IPS-18a (cell line): ENCODE results near the gene PPM1L.

Experiments
- H3K27ac ChIP-seq: one replicate; pipeline ENCODE4 v1.5.1; 2013; ENCODE audit warnings: low read length
- H3K27me3 ChIP-seq: one replicate; pipeline ENCODE4 v1.6.1; 2013; ENCODE audit warnings: mild to moderate bottlenecking, low read length; ENCODE audit not compliant: control insufficient read depth, insufficient read depth
- H3K36me3 ChIP-seq: one replicate; pipeline ENCODE4 v1.6.1; 2013; ENCODE audit warnings: low read depth, low read length; ENCODE audit not compliant: control insufficient read depth
- H3K4me1 ChIP-seq: one replicate; pipeline ENCODE4 v1.6.1; 2013; ENCODE audit warnings: low read depth, low read length; ENCODE audit not compliant: control insufficient read depth
- H3K4me3 ChIP-seq: one replicate; pipeline ENCODE4 v1.5.1; 2013; ENCODE audit warnings: low read length
- H3K9ac ChIP-seq: one replicate; pipeline ENCODE4 v1.6.1; 2013; ENCODE audit warnings: mild to moderate bottlenecking, low read length, moderate library complexity
- H3K9me3 ChIP-seq: one replicate; pipeline ENCODE4 v1.6.1; 2013; ENCODE audit warnings: low read depth, low read length; ENCODE audit not compliant: control insufficient read depth

Gene PPM1L

DNA sequence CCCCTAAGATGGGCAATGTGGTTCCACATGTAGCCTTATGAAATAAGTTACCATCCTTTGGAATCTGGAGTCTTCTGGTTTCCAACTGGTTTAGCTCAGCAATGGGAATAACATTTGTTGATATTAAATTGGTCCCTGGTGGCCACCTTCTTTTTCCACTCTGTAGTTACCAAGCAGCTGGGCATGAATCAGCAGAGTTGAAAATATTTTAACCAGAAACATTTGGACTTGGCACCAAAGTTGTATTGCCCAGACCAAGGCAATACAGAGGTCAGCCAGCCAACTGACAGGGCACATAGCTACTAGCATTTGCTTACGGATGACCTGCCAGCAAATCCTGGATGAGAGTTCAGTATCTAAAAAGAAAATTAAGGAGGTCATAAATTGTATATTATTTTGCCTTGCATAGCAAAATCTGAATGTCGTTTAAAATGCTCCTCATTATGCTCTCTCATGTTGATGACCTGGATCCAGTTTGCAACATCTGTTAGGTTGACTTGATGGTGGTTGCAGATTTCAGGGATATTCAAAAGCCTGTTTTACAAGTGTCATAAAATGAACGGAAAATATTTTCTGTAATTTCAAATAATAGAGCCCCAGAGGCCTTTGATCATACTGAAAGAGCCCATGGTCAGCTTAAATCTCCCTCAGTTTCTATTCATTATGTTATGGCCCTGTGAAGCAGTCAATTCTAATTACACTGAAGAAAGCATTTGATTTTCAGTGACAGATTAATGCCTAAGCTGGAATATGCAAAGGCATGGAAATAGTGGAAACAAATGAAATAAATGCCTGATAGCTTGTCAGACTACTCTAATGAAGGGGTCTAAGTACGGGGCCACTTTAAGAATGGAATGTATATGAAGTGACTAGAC, 54.6 kb downstream of the PPM1L start:
- H3K27me3 ChIP-seq = no peaks in the 10 kb centered on the region

GRCh38 chr3:160811237-160811548, 55.2 kb downstream of the PPM1L start:
- no peak overlapping the region for H3K9ac ChIP-seq
- H3K27ac ChIP-seq = no peak overlapping the region
- H3K36me3 ChIP-seq = no peaks in the 10 kb centered on the region
- peaks cover 7% of the 10 kb centered on the region for H3K4me1 ChIP-seq
- H3K4me3 ChIP-seq = no peak overlapping the region
- no peaks in the 10 kb centered on the region for H3K27me3 ChIP-seq
- no peaks in the 10 kb centered on the region for H3K9me3 ChIP-seq

More for the DNA sequence above, 54.6 kb downstream of the PPM1L start:
- Histone ChIP-seq H3K4me1 (peaks cover 6% of the 10 kb centered on the region), H3K27ac (no peak overlapping the region), H3K36me3 (no peaks in the 10 kb centered on the region), H3K9me3 (no peaks in the 10 kb centered on the region), H3K9ac (no peak overlapping the region), H3K4me3 (no peak overlapping the region)

GRCh38 chr3:160812304-160812703, 56.3 kb downstream of the PPM1L start:
- Histone ChIP-seq H3K9ac (no peak overlapping the region), H3K27me3 (no peaks in the 10 kb centered on the region), H3K27ac (no peak overlapping the region), H3K36me3 (no peaks in the 10 kb centered on the region), H3K9me3 (no peaks in the 10 kb centered on the region), H3K4me1 (peaks cover 7% of the 10 kb centered on the region), H3K4me3 (no peak overlapping the region)

GRCh38 chr3:160815280-160815679, 59.2 kb downstream of the PPM1L start:
- H3K9me3 ChIP-seq = no peaks in the 10 kb centered on the region
- H3K9ac ChIP-seq = no peak overlapping the region
- peaks cover 7% of the 10 kb centered on the region for H3K4me1 ChIP-seq
- no peak overlapping the region for H3K27ac ChIP-seq
- H3K36me3 ChIP-seq = no peaks in the 10 kb centered on the region
- no peaks in the 10 kb centered on the region for H3K27me3 ChIP-seq
- H3K4me3 ChIP-seq = no peak overlapping the region

- Histone ChIP-seq H3K9me3 (no peaks in the 10 kb centered on the region), H3K27ac (no peak overlapping the region), H3K36me3 (no peaks in the 10 kb centered on the region), H3K9ac (no peak overlapping the region), H3K4me1 (peaks cover 6% of the 10 kb centered on the region), H3K27me3 (no peaks in the 10 kb centered on the region), H3K4me3 (no peak overlapping the region)
Measured at GRCh38 chr3:160820022-160820421, 64.0 kb downstream of the PPM1L start.

- Histone ChIP-seq H3K27me3 (no peaks in the 10 kb centered on the region), H3K4me3 (no peak overlapping the region)
Measured at GRCh38 chr3:160820430-160820829, 64.4 kb downstream of the PPM1L start.

DNA sequence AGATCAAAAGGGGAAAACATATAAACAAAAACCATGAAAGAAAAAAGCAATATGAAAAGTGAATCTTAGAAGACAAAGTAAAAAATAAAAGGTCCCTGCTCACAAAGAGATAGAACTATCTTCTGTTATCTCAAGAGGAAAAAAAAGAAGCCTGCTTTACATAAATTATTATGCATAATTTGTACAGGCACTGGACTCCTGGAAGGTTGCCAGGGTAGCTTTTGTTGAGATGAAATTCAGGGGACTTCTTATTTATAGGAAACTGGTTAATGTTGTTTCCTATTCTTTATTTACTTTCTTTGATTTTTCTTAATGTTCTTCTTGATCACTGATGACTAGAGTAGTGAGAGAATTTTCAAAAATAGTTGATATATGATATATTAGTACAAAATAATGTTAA, 66.9 kb downstream of the PPM1L start:
- Histone ChIP-seq H3K9ac (no peak overlapping the region), H3K4me1 (no peaks in the 10 kb centered on the region), H3K4me3 (no peak overlapping the region), H3K27ac (no peak overlapping the region), H3K9me3 (no peaks in the 10 kb centered on the region), H3K27me3 (no peaks in the 10 kb centered on the region), H3K36me3 (no peaks in the 10 kb centered on the region)

More at GRCh38 chr3:160820430-160820829, 64.4 kb downstream of the PPM1L start:
- H3K27ac ChIP-seq = no peak overlapping the region
- peaks cover 2% of the 10 kb centered on the region for H3K4me1 ChIP-seq
- H3K36me3 ChIP-seq = no peaks in the 10 kb centered on the region
- H3K9ac ChIP-seq = no peak overlapping the region
- no peaks in the 10 kb centered on the region for H3K9me3 ChIP-seq

DNA sequence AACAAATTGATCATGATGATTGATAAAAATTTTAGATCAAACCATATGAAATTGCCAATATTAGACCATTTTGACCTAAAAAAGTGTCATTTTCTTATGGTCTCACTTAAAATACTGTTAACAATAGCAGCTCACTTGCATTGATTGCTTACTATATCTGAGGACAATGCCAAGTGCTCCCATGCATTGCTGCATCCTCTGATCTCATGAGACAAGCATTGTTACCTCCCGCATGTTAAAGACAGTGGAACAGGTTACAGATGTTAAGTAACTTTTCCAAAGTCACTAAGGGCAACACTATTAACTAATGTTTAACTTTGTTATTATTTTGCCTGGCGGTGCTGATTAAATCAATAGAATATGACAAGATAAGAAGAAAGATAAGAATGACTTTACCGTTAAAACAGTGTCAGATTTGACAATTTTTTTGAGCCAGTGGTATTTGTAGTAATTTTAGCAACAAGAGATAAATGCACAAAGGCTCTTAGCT, 69.3 kb downstream of the PPM1L start:
- Histone ChIP-seq H3K36me3 (no peaks in the 10 kb centered on the region), H3K4me1 (no peaks in the 10 kb centered on the region), H3K9me3 (no peaks in the 10 kb centered on the region), H3K9ac (no peak overlapping the region), H3K27me3 (no peaks in the 10 kb centered on the region), H3K27ac (no peak overlapping the region), H3K4me3 (no peak overlapping the region)

DNA sequence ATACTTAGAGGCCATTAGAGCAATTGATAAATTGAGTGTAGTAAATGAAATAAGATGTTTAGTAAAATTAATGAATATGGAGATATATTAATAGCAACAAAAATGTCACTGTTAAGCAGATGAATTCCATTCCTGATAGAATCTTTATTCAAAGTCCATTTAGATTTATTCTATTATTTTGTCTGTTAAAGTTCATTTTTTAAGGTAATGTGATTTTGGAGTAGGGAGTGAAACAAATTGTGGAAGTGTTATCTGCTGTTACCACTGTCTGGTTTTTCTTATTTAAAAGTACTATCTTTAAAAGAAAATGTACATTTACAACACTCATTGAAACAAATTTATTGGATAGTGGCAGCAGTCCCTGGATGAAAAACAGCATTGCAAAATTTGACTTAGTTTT, 70.4 kb downstream of the PPM1L start:
- H3K9me3 ChIP-seq = no peaks in the 10 kb centered on the region
- no peaks in the 10 kb centered on the region for H3K27me3 ChIP-seq
- no peak overlapping the region for H3K9ac ChIP-seq
- no peak overlapping the region for H3K4me3 ChIP-seq
- H3K4me1 ChIP-seq = no peaks in the 10 kb centered on the region
- H3K36me3 ChIP-seq = no peaks in the 10 kb centered on the region
- H3K27ac ChIP-seq = no peak overlapping the region

GRCh38 chr3:160826991-160827390, 71.0 kb downstream of the PPM1L start:
- Histone ChIP-seq H3K27ac (no peak overlapping the region), H3K9me3 (no peaks in the 10 kb centered on the region), H3K9ac (no peak overlapping the region), H3K4me1 (no peaks in the 10 kb centered on the region), H3K27me3 (no peaks in the 10 kb centered on the region), H3K4me3 (no peak overlapping the region), H3K36me3 (no peaks in the 10 kb centered on the region)

DNA sequence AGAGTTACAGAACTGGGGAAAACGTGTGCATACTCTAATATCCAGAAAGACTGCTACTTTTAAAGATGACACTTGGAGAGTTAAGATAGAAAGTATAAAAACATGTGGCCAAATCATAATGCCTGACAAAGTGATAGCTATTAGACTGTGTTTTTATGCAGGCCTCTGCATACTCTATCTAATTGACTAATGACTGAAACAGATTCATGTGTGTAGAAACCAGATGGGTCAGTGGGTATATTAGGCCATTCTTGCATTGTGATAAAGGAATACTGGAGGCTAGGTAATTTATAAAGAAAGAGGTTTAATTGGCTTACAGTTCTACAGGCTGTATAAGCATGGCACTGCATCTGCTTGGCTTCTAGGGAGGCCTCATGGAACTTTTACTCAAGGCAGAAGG, 71.5 kb downstream of the PPM1L start:
- Histone ChIP-seq H3K27me3 (no peaks in the 10 kb centered on the region), H3K9ac (no peak overlapping the region), H3K4me1 (no peaks in the 10 kb centered on the region), H3K27ac (no peak overlapping the region), H3K36me3 (no peaks in the 10 kb centered on the region), H3K9me3 (no peaks in the 10 kb centered on the region), H3K4me3 (no peak overlapping the region)

DNA sequence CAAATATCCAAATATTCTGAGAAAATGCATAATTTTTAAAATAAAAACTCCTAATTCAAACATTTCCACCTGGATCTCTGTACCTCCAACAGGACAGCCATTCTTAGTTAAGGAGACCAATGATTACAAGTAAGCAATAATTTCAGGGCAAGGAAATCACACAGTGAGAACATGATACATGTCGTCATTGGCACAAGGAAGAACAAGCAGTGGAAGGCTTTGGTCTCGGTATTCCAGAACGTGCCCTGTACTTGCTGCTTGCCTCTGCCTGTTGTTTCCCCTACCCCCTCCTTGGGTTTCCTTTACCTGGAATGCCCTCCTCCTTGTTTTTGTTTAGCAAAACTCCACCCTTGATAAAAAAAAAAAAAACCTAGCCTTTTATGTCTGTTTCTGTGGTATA, 72.8 kb downstream of the PPM1L start:
- no peaks in the 10 kb centered on the region for H3K27me3 ChIP-seq
- no peaks in the 10 kb centered on the region for H3K4me1 ChIP-seq
- no peak overlapping the region for H3K27ac ChIP-seq
- no peaks in the 10 kb centered on the region for H3K9me3 ChIP-seq
- no peak overlapping the region for H3K4me3 ChIP-seq
- no peak overlapping the region for H3K9ac ChIP-seq
- H3K36me3 ChIP-seq = no peaks in the 10 kb centered on the region
